SU-DHL-6 (cell line): ENCODE measurements around the gene APOBEC2.

Experiments used
- H2AFZ ChIP-seq: fragments of 200-600 bp; sonication (generic); 2 replicates; pipeline ENCODE4 v1.6.1; 2014; ENCODE audit warnings: low read depth, mild to moderate bottlenecking, moderate library complexity, mixed read lengths, antibody characterized with exemption, low read length; ENCODE audit not compliant: severe bottlenecking
- H3F3A ChIP-seq: fragments of 200-600 bp; shearing (Covaris generic); 2 replicates; pipeline ENCODE4 v1.6.0; 2016; ENCODE audit warnings: antibody characterized with exemption, mild to moderate bottlenecking; ENCODE audit not compliant: insufficient read depth
- H3K27ac ChIP-seq: fragments of 200-600 bp; sonication (generic); 2 replicates; pipeline ENCODE4 v1.5.1; 2016; ENCODE audit warnings: low read depth, mild to moderate bottlenecking, low read length, moderate library complexity, mixed read lengths
- H3K27me3 ChIP-seq: fragments of 200-600 bp; sonication (generic), shearing (Covaris generic); 2 replicates; pipeline ENCODE4 v1.6.0; 2014; ENCODE audit warnings: mild to moderate bottlenecking, low read length
- H3K36me3 ChIP-seq: fragments of 200-600 bp; sonication (generic); 2 replicates; pipeline ENCODE4 v1.6.1; 2014; ENCODE audit warnings: mild to moderate bottlenecking, low read length, mixed read lengths
- H3K4me2 ChIP-seq: fragments of 300-600, 200-600 bp; shearing (Covaris generic), sonication (generic); 2 replicates; pipeline ENCODE4 v1.6.0; 2014; ENCODE audit warnings: low read length, low read depth, mild to moderate bottlenecking; ENCODE audit not compliant: poor library complexity, severe bottlenecking
- H3K4me3 ChIP-seq: fragments of 200-600 bp; sonication (generic); 2 replicates; pipeline ENCODE4 v1.5.1; 2014; ENCODE audit warnings: antibody characterized with exemption, low read length, mild to moderate bottlenecking, mixed read lengths; ENCODE audit not compliant: insufficient read depth, poor library complexity, severe bottlenecking
- H3K79me2 ChIP-seq: fragments of 200-600 bp; sonication (generic); 2 replicates; pipeline ENCODE4 v1.6.1; 2014; ENCODE audit warnings: mild to moderate bottlenecking, low read length, moderate library complexity; ENCODE audit not compliant: insufficient read depth
- H3K9ac ChIP-seq: fragments of 200-600 bp; sonication (generic); 2 replicates; pipeline ENCODE4 v1.7.0; 2014; ENCODE audit warnings: mild to moderate bottlenecking, low read length
- H3K9me2 ChIP-seq: fragments of 200-600 bp; sonication (generic); replicated peaks from 2 replicates; pipeline ENCODE4 v1.6.1; 2014; ENCODE audit warnings: low read length; ENCODE audit not compliant: insufficient read depth
- H3K9me3 ChIP-seq: fragments of 200-600 bp; sonication (generic); 2 replicates; pipeline ENCODE4 v1.6.1; 2014; ENCODE audit warnings: low read length, mixed read lengths; ENCODE audit not compliant: insufficient read depth
- H4K20me1 ChIP-seq: fragments of 200-600 bp; sonication (generic); 2 replicates; pipeline ENCODE4 v1.6.1; 2014; ENCODE audit warnings: low read depth, mild to moderate bottlenecking, antibody characterized with exemption, low read length, moderate library complexity, mixed read lengths
- EZH2phosphoT487 ChIP-seq: fragments of 200-600 bp; sonication (generic), shearing (Covaris generic); conservative IDR thresholded peaks from 2 replicates; pipeline ENCODE4 v1.6.1; 2018; ENCODE audit warnings: mild to moderate bottlenecking, antibody characterized with exemption, low read length, moderate library complexity, mixed read lengths
- TF ChIP-seq, protein P1 (sequence below): fragments of 200-600 bp; sonication (generic); IDR thresholded peaks from one replicate; pipeline ENCODE4 v1.5.1; 2017; ENCODE audit warnings: antibody characterized with exemption, mild to moderate bottlenecking, low read length, moderate library complexity; ENCODE audit not compliant: insufficient read depth, poor library complexity, severe bottlenecking

APOBEC2 gene

DNA sequence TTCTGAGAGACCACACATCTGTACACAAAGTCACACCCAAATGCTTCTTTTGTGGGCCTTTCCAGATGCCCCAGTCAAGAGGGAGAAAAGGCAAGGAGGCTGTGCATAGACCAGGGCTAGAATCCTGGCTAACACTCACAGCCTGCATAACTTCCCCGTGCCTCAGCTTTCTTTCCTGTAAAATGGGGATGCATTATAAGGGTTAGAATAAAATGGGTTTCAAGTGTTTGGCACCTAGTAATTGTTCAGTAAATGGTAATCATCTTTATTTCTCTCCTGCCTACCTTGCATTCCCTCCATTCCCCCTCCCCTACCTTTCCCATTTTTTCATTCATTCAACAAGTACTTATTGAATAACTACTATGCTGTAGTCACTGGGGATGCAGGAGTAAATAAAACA, 43.3 kb upstream of the APOBEC2 start:
- H3K27ac ChIP-seq = no peak overlapping the region
- H3K27me3 ChIP-seq = no peaks in the 10 kb centered on the region
- no peaks in the 10 kb centered on the region for H4K20me1 ChIP-seq

DNA sequence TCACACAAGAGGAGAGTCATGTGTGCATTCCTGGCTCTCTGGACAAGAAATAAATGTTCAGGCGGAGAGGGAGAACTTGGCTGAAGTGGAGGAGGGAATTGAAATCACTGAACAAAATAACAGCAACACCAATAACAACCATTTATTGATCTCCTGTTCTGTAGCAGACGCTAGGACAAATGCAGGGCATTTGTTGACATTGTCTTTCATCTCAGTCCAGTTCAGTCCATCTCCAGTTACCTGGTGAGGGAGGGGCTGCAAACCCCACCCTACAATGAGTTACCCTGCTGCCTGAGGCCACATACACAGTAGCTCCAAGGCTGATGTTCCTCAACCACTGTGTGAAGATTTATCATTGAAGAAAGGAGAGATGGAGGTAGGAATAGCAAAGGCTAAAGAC, 41.3 kb upstream of the APOBEC2 start:
- Histone ChIP-seq H3K4me2 (no peak overlapping the region), H3K36me3 (no peaks in the 10 kb centered on the region), H3K9me3 (no peaks in the 10 kb centered on the region)

More for the DNA sequence above, 43.3 kb upstream of the APOBEC2 start:
- Histone ChIP-seq H2AFZ (no peak overlapping the region), H3K9me2 (no peaks in the 10 kb centered on the region), H3F3A (no peaks in the 10 kb centered on the region), H3K4me3 (no peak overlapping the region), H3K9ac (no peak overlapping the region), H3K36me3 (no peaks in the 10 kb centered on the region), H3K9me3 (no peaks in the 10 kb centered on the region), H3K4me2 (no peak overlapping the region), H3K79me2 (no peaks in the 10 kb centered on the region)
- TF ChIP-seq, protein P1, sequence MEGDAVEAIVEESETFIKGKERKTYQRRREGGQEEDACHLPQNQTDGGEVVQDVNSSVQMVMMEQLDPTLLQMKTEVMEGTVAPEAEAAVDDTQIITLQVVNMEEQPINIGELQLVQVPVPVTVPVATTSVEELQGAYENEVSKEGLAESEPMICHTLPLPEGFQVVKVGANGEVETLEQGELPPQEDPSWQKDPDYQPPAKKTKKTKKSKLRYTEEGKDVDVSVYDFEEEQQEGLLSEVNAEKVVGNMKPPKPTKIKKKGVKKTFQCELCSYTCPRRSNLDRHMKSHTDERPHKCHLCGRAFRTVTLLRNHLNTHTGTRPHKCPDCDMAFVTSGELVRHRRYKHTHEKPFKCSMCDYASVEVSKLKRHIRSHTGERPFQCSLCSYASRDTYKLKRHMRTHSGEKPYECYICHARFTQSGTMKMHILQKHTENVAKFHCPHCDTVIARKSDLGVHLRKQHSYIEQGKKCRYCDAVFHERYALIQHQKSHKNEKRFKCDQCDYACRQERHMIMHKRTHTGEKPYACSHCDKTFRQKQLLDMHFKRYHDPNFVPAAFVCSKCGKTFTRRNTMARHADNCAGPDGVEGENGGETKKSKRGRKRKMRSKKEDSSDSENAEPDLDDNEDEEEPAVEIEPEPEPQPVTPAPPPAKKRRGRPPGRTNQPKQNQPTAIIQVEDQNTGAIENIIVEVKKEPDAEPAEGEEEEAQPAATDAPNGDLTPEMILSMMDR = no peak
- no peak for TF ChIP-seq EZH2phosphoT487

DNA sequence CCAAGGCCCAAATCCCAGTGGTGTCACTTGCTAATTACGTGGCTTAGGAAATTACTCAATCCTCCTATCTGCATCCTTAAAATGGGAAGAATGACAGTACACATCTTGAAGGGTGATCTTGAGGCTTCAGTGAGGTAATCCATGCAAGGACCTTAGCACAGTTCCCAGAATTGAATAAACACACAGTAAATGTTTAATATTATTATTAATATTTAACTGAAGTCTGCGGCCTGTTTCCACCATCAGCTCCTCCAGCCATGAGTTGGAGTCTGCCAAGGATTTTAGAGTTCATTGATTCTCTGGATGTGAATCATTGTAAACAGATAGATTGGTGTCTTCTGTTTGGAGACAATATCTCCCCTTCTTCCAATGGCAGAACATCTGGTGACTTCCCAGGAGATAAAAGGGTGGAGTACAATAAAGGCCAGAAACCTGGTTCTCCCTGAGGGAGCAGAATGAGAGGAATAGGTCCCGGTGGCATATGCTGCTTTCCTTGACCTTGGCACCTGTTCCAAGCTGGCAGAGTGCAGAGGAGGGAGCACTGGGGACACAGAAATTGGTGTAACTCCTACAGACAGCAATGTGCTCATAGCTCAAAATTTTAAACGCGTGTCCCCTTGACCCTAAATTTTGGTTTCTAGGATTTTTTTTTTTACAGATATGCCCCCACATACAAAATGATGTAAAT, 39.4 kb upstream of the APOBEC2 start:
- H3K4me2 ChIP-seq = no peak overlapping the region
- H3K27ac ChIP-seq = no peak overlapping the region

More for the DNA sequence above, 41.3 kb upstream of the APOBEC2 start:
- Histone ChIP-seq H4K20me1 (no peaks in the 10 kb centered on the region), H3F3A (no peaks in the 10 kb centered on the region), H2AFZ (no peak overlapping the region), H3K9ac (no peak overlapping the region), H3K27me3 (no peaks in the 10 kb centered on the region), H3K4me3 (no peak overlapping the region), H3K9me2 (no peaks in the 10 kb centered on the region), H3K79me2 (no peaks in the 10 kb centered on the region), H3K27ac (no peak overlapping the region)
- TF ChIP-seq, protein P1 = no peak
- no peak for TF ChIP-seq EZH2phosphoT487

More for the DNA sequence above, 39.4 kb upstream of the APOBEC2 start:
- Histone ChIP-seq H3K36me3 (no peaks in the 10 kb centered on the region), H3K27me3 (no peaks in the 10 kb centered on the region), H3K4me3 (no peak overlapping the region), H3K9me3 (no peaks in the 10 kb centered on the region), H3F3A (no peaks in the 10 kb centered on the region), H4K20me1 (no peaks in the 10 kb centered on the region), H2AFZ (no peak overlapping the region), H3K79me2 (no peaks in the 10 kb centered on the region), H3K9ac (no peak overlapping the region), H3K9me2 (no peaks in the 10 kb centered on the region)
- TF ChIP-seq EZH2phosphoT487 = no peak
- TF ChIP-seq, protein P1 = no peak
